T-helper 9 cell (primary cell): ENCODE measurements around the gene MS4A10.
"Not testable (repeated sequence)": the region's sequence is repeated elsewhere in the genome, so short reads cannot be mapped to it uniquely, and the experiment has no call there.

Experiments used
- DNase-seq: peaks from one replicate; pipeline ENCODE4 v3.0.0-alpha.2; 2020
- total RNA-seq, 2 donors: gene quantifications; one replicate each; lab custom pipeline; 2026; lab: John Stamatoyannopoulos, UW

The MS4A10 gene
- 0 reads per million in 2 donors for total RNA-seq

- no peak for DNase-seq
Observed at GRCh38 chr11:60785136-60785535, at the start of gene MS4A10. Gene MS4A10, plus strand, starts transcription at chr11:60785333. Its CDS starts 5,003 bp downstream, at chr11:60790336.

- DNase-seq = no peak
Observed at GRCh38 chr11:60739114-60739513, 46.0 kb upstream of the MS4A10 start.

- DNase-seq = no peak
Observed at GRCh38 chr11:60740573-60740972, 44.6 kb upstream of the MS4A10 start.

- DNase-seq = no peak
Observed at GRCh38 chr11:60741421-60741820, 43.7 kb upstream of the MS4A10 start.

- no peak for DNase-seq
Observed at GRCh38 chr11:60743058-60743457, 42.1 kb upstream of the MS4A10 start.

- no peak for DNase-seq
Observed at GRCh38 chr11:60744114-60744513, 41.0 kb upstream of the MS4A10 start.

GRCh38 chr11:60747359-60747873 lies 37.7 kb upstream of the MS4A10 start:
- no peak for DNase-seq

- DNase-seq = no peak
Observed at GRCh38 chr11:60748225-60748624, 36.9 kb upstream of the MS4A10 start.

GRCh38 chr11:60748821-60749220 lies 36.3 kb upstream of the MS4A10 start:
- DNase-seq = no peak

- no peak for DNase-seq
Observed at GRCh38 chr11:60750911-60751310, 34.2 kb upstream of the MS4A10 start.

- DNase-seq = no peak
Observed at GRCh38 chr11:60753309-60753708, 31.8 kb upstream of the MS4A10 start.

GRCh38 chr11:60754887-60755286 lies 30.2 kb upstream of the MS4A10 start:
- no peak for DNase-seq

- DNase-seq = no peak
Observed at GRCh38 chr11:60756307-60757032, 28.7 kb upstream of the MS4A10 start, which contains the start of gene MS4A15. Gene MS4A15, plus strand, starts transcription at chr11:60756867. Its CDS starts 6,867 bp downstream, at chr11:60763734.

GRCh38 chr11:60757231-60757800 lies 27.8 kb upstream of the MS4A10 start:
- no peak for DNase-seq

GRCh38 chr11:60758671-60759070 lies 26.5 kb upstream of the MS4A10 start:
- not testable (repeated sequence) for DNase-seq

GRCh38 chr11:60759438-60760225 lies 25.5 kb upstream of the MS4A10 start:
- not testable (repeated sequence) for DNase-seq

- DNase-seq = no peak
Observed at GRCh38 chr11:60761436-60762190, 23.5 kb upstream of the MS4A10 start.

GRCh38 chr11:60762851-60763691 lies 22.1 kb upstream of the MS4A10 start:
- DNase-seq = no peak

GRCh38 chr11:60763692-60764369 lies 21.3 kb upstream of the MS4A10 start:
- DNase-seq = no peak

- no peak for DNase-seq
Observed at GRCh38 chr11:60764879-60765278, 20.3 kb upstream of the MS4A10 start.

- no peak for DNase-seq
Observed at GRCh38 chr11:60765355-60765754, 19.8 kb upstream of the MS4A10 start.
